Esophagus (tissue), 2 donors: ENCODE results near the gene ATP10A. TPM values are rescaled to one million over a fixed set of nuclear protein-coding genes. Genes with fewer than 3 reads are reported as not detected.
"Not testable (repeated sequence)": the region's sequence is repeated elsewhere in the genome, so short reads cannot be mapped to it uniquely, and the experiment has no call there.

Experiments used
- H3K27ac ChIP-seq, 2 donors: one replicate each; pipeline ENCODE4 v1.5.1; 2013; ENCODE audit warnings: low read depth in 2 of 2, mild to moderate bottlenecking in 2 of 2, inconsistent platforms in 1 of 2, low read length in 1 of 2, moderate library complexity in 1 of 2
- H3K27me3 ChIP-seq, 2 donors: one replicate each; pipeline ENCODE4 v1.6.1; 2013; ENCODE audit warnings: low read length in 2 of 2, control low read depth in 1 of 2, mild to moderate bottlenecking in 1 of 2; ENCODE audit not compliant: insufficient read depth in 2 of 2, control insufficient read depth in 1 of 2
- H3K36me3 ChIP-seq, 2 donors: one replicate each; pipeline ENCODE4 v1.6.1; 2013; ENCODE audit warnings: low read length in 1 of 2; ENCODE audit not compliant: control insufficient read depth in 2 of 2, insufficient read depth in 2 of 2
- H3K4me1 ChIP-seq, 2 donors: one replicate each; pipeline ENCODE4 v1.6.1; 2013; ENCODE audit warnings: low read length in 1 of 2; ENCODE audit not compliant: control insufficient read depth in 2 of 2, insufficient read depth in 2 of 2
- H3K4me3 ChIP-seq, 2 donors: one replicate each; pipeline ENCODE4 v1.5.1; 2013; ENCODE audit warnings: low read length in 2 of 2, mild to moderate bottlenecking in 2 of 2, low read depth in 1 of 2, moderate library complexity in 1 of 2
- H3K9me3 ChIP-seq, 2 donors: one replicate each; pipeline ENCODE4 v1.6.1; 2013; ENCODE audit warnings: mild to moderate bottlenecking in 2 of 2, low read depth in 1 of 2, low read length in 1 of 2, moderate library complexity in 1 of 2; ENCODE audit not compliant: control insufficient read depth in 2 of 2, insufficient read depth in 1 of 2
- WGBS, 2 donors: extraction: QIAGEN DNeasy Blood & Tissue Kit; methylation state at CpG; one replicate each; pipeline ENCODE4 v1.1.7; 2013; 5-methylcytosine and 5-hydroxymethylcytosine counted together
- polyA plus RNA-seq, 2 donors: library from polyadenylated mRNA; stranded (reverse); fragments of 200-250 nt; gene quantifications; one replicate each; pipeline ENCODE4 v1.2.3, GENCODE V29; 2013
- donor health status: healthy with polysubstance abuse.
- donor health status: Bipolar disorder and iron deficiency.

ATP10A gene
- polyA plus RNA-seq, 2 donors: 0.79 to 0.86 TPM

- H3K4me1 ChIP-seq: peaks cover 2 to 3% of the 10 kb centered on the region in 2 donors
Observed at GRCh38 chr15:25886498-25887140, 23.5 kb upstream of the ATP10A start.

GRCh38 chr15:25884370-25884769, 21.2 kb upstream of the ATP10A start:
- peaks cover 2 to 3% of the 10 kb centered on the region in 2 donors for H3K4me1 ChIP-seq
- H3K36me3 ChIP-seq: no peaks in the 10 kb centered on the region
- no peaks in the 10 kb centered on the region for H3K9me3 ChIP-seq
- 48 to 54% methylated on average over 5 of the region's 5 CpGs for WGBS, 2 donors
- H3K4me3 ChIP-seq: no peak overlapping the region
- no peak overlapping the region for H3K27ac ChIP-seq
- H3K27me3 ChIP-seq: no peaks in the 10 kb centered on the region

More at GRCh38 chr15:25886498-25887140, 23.5 kb upstream of the ATP10A start:
- Histone ChIP-seq H3K36me3 (no peaks in the 10 kb centered on the region), H3K27ac (no peak overlapping the region), H3K4me3 (no peak overlapping the region), H3K9me3 (no peaks in the 10 kb centered on the region), H3K27me3 (no peaks in the 10 kb centered on the region)
- 50 to 53% methylated on average over 7 of the region's 7 CpGs for WGBS, 2 donors

GRCh38 chr15:25883463-25884259, 20.5 kb upstream of the ATP10A start:
- no peak overlapping the region for H3K4me3 ChIP-seq
- H3K27me3 ChIP-seq: no peaks in the 10 kb centered on the region
- H3K36me3 ChIP-seq: no peaks in the 10 kb centered on the region
- 36 to 50% methylated on average over 6 of the region's 6 CpGs for WGBS, 2 donors
- H3K27ac ChIP-seq: no peak overlapping the region
- H3K9me3 ChIP-seq: no peaks in the 10 kb centered on the region
- H3K4me1 ChIP-seq: peaks cover 2 to 3% of the 10 kb centered on the region in 2 donors

- WGBS, 2 donors: 74 to 75% methylated on average over 2 of the region's 2 CpGs
- H3K27me3 ChIP-seq: no peaks in the 10 kb centered on the region
- no peak overlapping the region for H3K27ac ChIP-seq
- peaks cover 2 to 3% of the 10 kb centered on the region in 2 donors for H3K4me1 ChIP-seq
- H3K9me3 ChIP-seq: no peaks in the 10 kb centered on the region
- no peak overlapping the region for H3K4me3 ChIP-seq
- H3K36me3 ChIP-seq: no peaks in the 10 kb centered on the region
Observed at GRCh38 chr15:25882466-25882865, 19.3 kb upstream of the ATP10A start.

- not testable (repeated sequence) for H3K27ac ChIP-seq, H3K4me3 ChIP-seq, H3K36me3 ChIP-seq, H3K27me3 ChIP-seq, H3K4me1 ChIP-seq, H3K9me3 ChIP-seq
- 81 to 90% methylated on average over 6 of the region's 6 CpGs for WGBS, 2 donors
Observed at GRCh38 chr15:25880877-25881276, 17.8 kb upstream of the ATP10A start.

- H3K4me3 ChIP-seq: no peak overlapping the region
- H3K4me1 ChIP-seq: peaks cover 4 to 6% of the 10 kb centered on the region in 2 donors
- no peak overlapping the region for H3K27ac ChIP-seq
- H3K27me3 ChIP-seq: no peaks in the 10 kb centered on the region
- no peaks in the 10 kb centered on the region for H3K9me3 ChIP-seq
- no peaks in the 10 kb centered on the region for H3K36me3 ChIP-seq
- 90 to 94% methylated on average over 1 of the region's 1 CpG for WGBS, 2 donors
Observed at GRCh38 chr15:25880411-25880810, 17.3 kb upstream of the ATP10A start.

- H3K9me3 ChIP-seq: no peaks in the 10 kb centered on the region
- peaks cover 4 to 5% of the 10 kb centered on the region in 2 donors for H3K4me1 ChIP-seq
- no peak overlapping the region for H3K27ac ChIP-seq
- H3K4me3 ChIP-seq: no peak overlapping the region
- WGBS, 2 donors: 91 to 95% methylated on average over 4 of the region's 4 CpGs
- H3K36me3 ChIP-seq: no peaks in the 10 kb centered on the region
- no peaks in the 10 kb centered on the region for H3K27me3 ChIP-seq
Observed at GRCh38 chr15:25879438-25879837, 16.3 kb upstream of the ATP10A start.

GRCh38 chr15:25877681-25878080, 14.6 kb upstream of the ATP10A start:
- H3K4me3 ChIP-seq: no peak overlapping the region
- H3K27me3 ChIP-seq: no peaks in the 10 kb centered on the region
- no peak overlapping the region for H3K27ac ChIP-seq
- WGBS, 2 donors: 74 to 77% methylated on average over 6 to 7 of the region's 7 CpGs
- no peaks in the 10 kb centered on the region for H3K36me3 ChIP-seq
- H3K4me1 ChIP-seq: peaks cover 2 to 3% of the 10 kb centered on the region in 2 donors
- H3K9me3 ChIP-seq: no peaks in the 10 kb centered on the region

- no peak overlapping the region for H3K27ac ChIP-seq
- no peaks in the 10 kb centered on the region for H3K27me3 ChIP-seq
- no peaks in the 10 kb centered on the region for H3K36me3 ChIP-seq
- 65 to 66% methylated on average over 18 of the region's 18 CpGs for WGBS, 2 donors
- no peak overlapping the region for H3K4me3 ChIP-seq
- peaks cover 2 to 3% of the 10 kb centered on the region in 2 donors for H3K4me1 ChIP-seq
- H3K9me3 ChIP-seq: no peaks in the 10 kb centered on the region
Observed at GRCh38 chr15:25876231-25877140, 13.4 kb upstream of the ATP10A start.
